Measurements from ENCODE around the gene CBS. TPM values are rescaled to one million over a fixed set of nuclear protein-coding genes. Genes with fewer than 3 reads are reported as not detected.

The CBS gene
- total and polyA plus RNA-seq, 4 donors = 70.9 to 212 (median 129) TPM

DNA sequence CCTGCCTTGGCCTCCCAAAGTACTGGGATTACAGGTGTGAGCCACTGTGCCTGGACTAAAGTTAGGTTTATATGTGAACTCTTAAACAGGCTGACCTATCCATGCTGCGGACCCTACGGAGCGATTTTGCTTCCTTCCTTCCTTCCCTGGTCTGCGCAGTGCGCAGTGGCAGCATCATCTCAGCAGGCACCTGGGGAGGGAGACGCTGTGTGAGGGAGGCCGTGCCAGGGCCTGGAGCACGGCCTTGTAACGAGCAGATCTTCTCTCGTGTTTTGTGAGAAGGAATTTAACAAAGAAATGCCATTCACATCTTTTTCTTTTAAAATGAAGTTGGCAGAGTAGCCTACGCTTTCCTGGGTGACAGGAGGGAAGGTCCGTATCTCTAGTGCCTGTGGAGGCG, 55.5 kb downstream of the CBS start:
- Histone ChIP-seq H3K9ac (ENCODE audit: low read depth in 1 of 2, low read length in 2 of 2) (no peak overlapping the region), H3K27me3 (ENCODE audit: control insufficient read depth in 4 of 4, insufficient read depth in 4 of 4, low read length in 3 of 4) (no peaks in the 10 kb centered on the region), H3K36me3 (ENCODE audit: control insufficient read depth in 4 of 4, insufficient read depth in 3 of 4, low read depth in 1 of 4, low read length in 3 of 4) (peaks cover 10 to 56% (median 24%) of the 10 kb centered on the region in 4 donors), H3K27ac (ENCODE audit: low read depth in 1 of 2, low read length in 2 of 2) (no peak overlapping the region), H3K4me1 (ENCODE audit: control insufficient read depth in 4 of 4, insufficient read depth in 4 of 4, low read length in 3 of 4) (no peaks in the 10 kb centered on the region), H3K4me3 (ENCODE audit: low read depth in 1 of 3, low read length in 3 of 3) (no peak overlapping the region), H3K9me3 (ENCODE audit: control insufficient read depth in 4 of 4, low read length in 3 of 4) (no peaks in the 10 kb centered on the region)
- no peak for TF ChIP-seq JUND (IDR thresholded peaks at IDR 0.05)
- TF ChIP-seq RAD21 (IDR thresholded peaks at IDR 0.05) = no peak
- no peak for TF ChIP-seq NR2F2 (IDR thresholded peaks at IDR 0.05)
- no peak for TF ChIP-seq YY1 (IDR thresholded peaks at IDR 0.05)
- no peak for TF ChIP-seq HNF4A (conservative IDR thresholded peaks at IDR 0.05)
- TF ChIP-seq, protein P1, sequence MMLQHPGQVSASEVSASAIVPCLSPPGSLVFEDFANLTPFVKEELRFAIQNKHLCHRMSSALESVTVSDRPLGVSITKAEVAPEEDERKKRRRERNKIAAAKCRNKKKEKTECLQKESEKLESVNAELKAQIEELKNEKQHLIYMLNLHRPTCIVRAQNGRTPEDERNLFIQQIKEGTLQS (IDR thresholded peaks at IDR 0.05) = no peak
- no peak for TF ChIP-seq TAF1 (conservative IDR thresholded peaks at IDR 0.05)
- no peak for TF ChIP-seq FOXA2 (IDR thresholded peaks at IDR 0.05)
- TF ChIP-seq, protein P2, sequence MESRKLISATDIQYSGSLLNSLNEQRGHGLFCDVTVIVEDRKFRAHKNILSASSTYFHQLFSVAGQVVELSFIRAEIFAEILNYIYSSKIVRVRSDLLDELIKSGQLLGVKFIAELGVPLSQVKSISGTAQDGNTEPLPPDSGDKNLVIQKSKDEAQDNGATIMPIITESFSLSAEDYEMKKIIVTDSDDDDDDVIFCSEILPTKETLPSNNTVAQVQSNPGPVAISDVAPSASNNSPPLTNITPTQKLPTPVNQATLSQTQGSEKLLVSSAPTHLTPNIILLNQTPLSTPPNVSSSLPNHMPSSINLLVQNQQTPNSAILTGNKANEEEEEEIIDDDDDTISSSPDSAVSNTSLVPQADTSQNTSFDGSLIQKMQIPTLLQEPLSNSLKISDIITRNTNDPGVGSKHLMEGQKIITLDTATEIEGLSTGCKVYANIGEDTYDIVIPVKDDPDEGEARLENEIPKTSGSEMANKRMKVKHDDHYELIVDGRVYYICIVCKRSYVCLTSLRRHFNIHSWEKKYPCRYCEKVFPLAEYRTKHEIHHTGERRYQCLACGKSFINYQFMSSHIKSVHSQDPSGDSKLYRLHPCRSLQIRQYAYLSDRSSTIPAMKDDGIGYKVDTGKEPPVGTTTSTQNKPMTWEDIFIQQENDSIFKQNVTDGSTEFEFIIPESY (IDR thresholded peaks at IDR 0.05) = no peak
- no peak for TF ChIP-seq REST (IDR thresholded peaks at IDR 0.05)
- no peak for TF ChIP-seq HNF4G (IDR thresholded peaks at IDR 0.05)
- no peak for TF ChIP-seq GABPA (IDR thresholded peaks at IDR 0.05 in 1 of 2, conservative IDR thresholded peaks at IDR 0.05 in 1 of 2)
- TF ChIP-seq FOXA1 (IDR thresholded peaks at IDR 0.05) = no peak
- no peak for TF ChIP-seq MAX (IDR thresholded peaks at IDR 0.05)
- TF ChIP-seq EGR1 (IDR thresholded peaks at IDR 0.05; ENCODE audit: low read depth in 2 of 2) = no peak
- 94% methylated on average over 13 of the region's 13 CpGs for WGBS
- no peak for DNase-seq (ENCODE audit: low spot score)

- H3K9me3 ChIP-seq (ENCODE audit: control insufficient read depth in 4 of 4, low read length in 3 of 4) = no peaks in the 10 kb centered on the region
These were observed 57.1 kb downstream of the CBS start for GRCh38 chr21:43018519-43018918.

More at GRCh38 chr21:43018519-43018918, 57.1 kb downstream of the CBS start:
- DNase-seq (ENCODE audit: low spot score) = no peak
- no peak overlapping the region for H3K27ac ChIP-seq (ENCODE audit: low read depth in 1 of 2, low read length in 2 of 2)
- H3K9ac ChIP-seq (ENCODE audit: low read depth in 1 of 2, low read length in 2 of 2) = no peak overlapping the region
- no peaks in the 10 kb centered on the region for H3K4me1 ChIP-seq (ENCODE audit: control insufficient read depth in 4 of 4, insufficient read depth in 4 of 4, low read length in 3 of 4)
- no peak for TF ChIP-seq RAD21 (IDR thresholded peaks at IDR 0.05)
- no peak for TF ChIP-seq JUND (IDR thresholded peaks at IDR 0.05)
- TF ChIP-seq GABPA (IDR thresholded peaks at IDR 0.05 in 1 of 2, conservative IDR thresholded peaks at IDR 0.05 in 1 of 2) = no peak
- no peak for TF ChIP-seq REST (IDR thresholded peaks at IDR 0.05)
- TF ChIP-seq, protein P2 (IDR thresholded peaks at IDR 0.05) = no peak
- TF ChIP-seq HNF4G (IDR thresholded peaks at IDR 0.05) = no peak
- WGBS = 86% methylated on average over 10 of the region's 10 CpGs
- peaks cover 14 to 45% (median 23%) of the 10 kb centered on the region in 4 donors for H3K36me3 ChIP-seq (ENCODE audit: control insufficient read depth in 4 of 4, insufficient read depth in 3 of 4, low read depth in 1 of 4, low read length in 3 of 4)
- no peaks in the 10 kb centered on the region for H3K27me3 ChIP-seq (ENCODE audit: control insufficient read depth in 4 of 4, insufficient read depth in 4 of 4, low read length in 3 of 4)
- no peak overlapping the region for H3K4me3 ChIP-seq (ENCODE audit: low read depth in 1 of 3, low read length in 3 of 3)

Measured in liver (tissue), 9 donors.